SK-N-SH (cell line): ENCODE results near the gene KCND3.

Source experiments
- EP300 ChIP-seq, 2 experiments: IDR thresholded peaks; 2 replicates each; pipeline versions ENCODE4 v1.4.0 to v1.6.1; 2012; ENCODE audit warnings: borderline replicate concordance in 1 of 2, low read depth in 1 of 2, low read length in 1 of 2
- FOXM1 ChIP-seq: IDR thresholded peaks from 2 replicates; pipeline ENCODE4 v1.4.0; 2012; ENCODE audit warnings: low read depth, mild to moderate bottlenecking
- GATA2 ChIP-seq: sonication (generic); formaldehyde crosslinking; IDR thresholded peaks from 2 replicates; pipeline ENCODE4 v1.5.0; 2020; ENCODE audit warnings: mild to moderate bottlenecking, missing genetic modification reagents
- JUND ChIP-seq: IDR thresholded peaks from 2 replicates; pipeline ENCODE4 v1.4.0; 2012
- MAX ChIP-seq: IDR thresholded peaks from 2 replicates; pipeline ENCODE4 v1.4.0; 2012; ENCODE audit warnings: low read depth
- MXI1 ChIP-seq: IDR thresholded peaks from 2 replicates; pipeline ENCODE4 v1.6.1; 2012; ENCODE audit warnings: mild to moderate bottlenecking, low read depth, low read length, improper control_type of control experiment
- NRF1 ChIP-seq: IDR thresholded peaks from 2 replicates; pipeline ENCODE4 v1.6.1; 2012; ENCODE audit warnings: low read depth, mild to moderate bottlenecking, low read length
- POLR2AphosphoS5 ChIP-seq: IDR thresholded peaks from 2 replicates; pipeline ENCODE4 v1.6.1; 2012; ENCODE audit warnings: low read depth, low read length
- TF ChIP-seq, protein P1 (sequence below): fragments of 200-600 bp; sonication (generic); IDR thresholded peaks from 2 replicates; pipeline ENCODE4 v1.6.1; 2017; ENCODE audit warnings: antibody characterized with exemption, mild to moderate bottlenecking, moderate library complexity
- TF ChIP-seq, protein P2 (sequence below): IDR thresholded peaks from 2 replicates; pipeline ENCODE4 v1.6.1; 2012; ENCODE audit warnings: mild to moderate bottlenecking, low read depth, low read length, moderate library complexity

- TF ChIP-seq, protein P1, sequence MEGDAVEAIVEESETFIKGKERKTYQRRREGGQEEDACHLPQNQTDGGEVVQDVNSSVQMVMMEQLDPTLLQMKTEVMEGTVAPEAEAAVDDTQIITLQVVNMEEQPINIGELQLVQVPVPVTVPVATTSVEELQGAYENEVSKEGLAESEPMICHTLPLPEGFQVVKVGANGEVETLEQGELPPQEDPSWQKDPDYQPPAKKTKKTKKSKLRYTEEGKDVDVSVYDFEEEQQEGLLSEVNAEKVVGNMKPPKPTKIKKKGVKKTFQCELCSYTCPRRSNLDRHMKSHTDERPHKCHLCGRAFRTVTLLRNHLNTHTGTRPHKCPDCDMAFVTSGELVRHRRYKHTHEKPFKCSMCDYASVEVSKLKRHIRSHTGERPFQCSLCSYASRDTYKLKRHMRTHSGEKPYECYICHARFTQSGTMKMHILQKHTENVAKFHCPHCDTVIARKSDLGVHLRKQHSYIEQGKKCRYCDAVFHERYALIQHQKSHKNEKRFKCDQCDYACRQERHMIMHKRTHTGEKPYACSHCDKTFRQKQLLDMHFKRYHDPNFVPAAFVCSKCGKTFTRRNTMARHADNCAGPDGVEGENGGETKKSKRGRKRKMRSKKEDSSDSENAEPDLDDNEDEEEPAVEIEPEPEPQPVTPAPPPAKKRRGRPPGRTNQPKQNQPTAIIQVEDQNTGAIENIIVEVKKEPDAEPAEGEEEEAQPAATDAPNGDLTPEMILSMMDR: no peak
- TF ChIP-seq EP300 (IDR thresholded peaks at IDR 0.05; ENCODE audit: borderline replicate concordance in 1 of 2, low read depth in 1 of 2, low read length in 1 of 2) (no peak), GATA2 (CRISPR knock-in tag) (no peak), JUND (no peak), MAX (no peak), MXI1 (no peak), FOXM1 (no peak), NRF1 (no peak), POLR2AphosphoS5 (no peak)
- TF ChIP-seq, protein P2, sequence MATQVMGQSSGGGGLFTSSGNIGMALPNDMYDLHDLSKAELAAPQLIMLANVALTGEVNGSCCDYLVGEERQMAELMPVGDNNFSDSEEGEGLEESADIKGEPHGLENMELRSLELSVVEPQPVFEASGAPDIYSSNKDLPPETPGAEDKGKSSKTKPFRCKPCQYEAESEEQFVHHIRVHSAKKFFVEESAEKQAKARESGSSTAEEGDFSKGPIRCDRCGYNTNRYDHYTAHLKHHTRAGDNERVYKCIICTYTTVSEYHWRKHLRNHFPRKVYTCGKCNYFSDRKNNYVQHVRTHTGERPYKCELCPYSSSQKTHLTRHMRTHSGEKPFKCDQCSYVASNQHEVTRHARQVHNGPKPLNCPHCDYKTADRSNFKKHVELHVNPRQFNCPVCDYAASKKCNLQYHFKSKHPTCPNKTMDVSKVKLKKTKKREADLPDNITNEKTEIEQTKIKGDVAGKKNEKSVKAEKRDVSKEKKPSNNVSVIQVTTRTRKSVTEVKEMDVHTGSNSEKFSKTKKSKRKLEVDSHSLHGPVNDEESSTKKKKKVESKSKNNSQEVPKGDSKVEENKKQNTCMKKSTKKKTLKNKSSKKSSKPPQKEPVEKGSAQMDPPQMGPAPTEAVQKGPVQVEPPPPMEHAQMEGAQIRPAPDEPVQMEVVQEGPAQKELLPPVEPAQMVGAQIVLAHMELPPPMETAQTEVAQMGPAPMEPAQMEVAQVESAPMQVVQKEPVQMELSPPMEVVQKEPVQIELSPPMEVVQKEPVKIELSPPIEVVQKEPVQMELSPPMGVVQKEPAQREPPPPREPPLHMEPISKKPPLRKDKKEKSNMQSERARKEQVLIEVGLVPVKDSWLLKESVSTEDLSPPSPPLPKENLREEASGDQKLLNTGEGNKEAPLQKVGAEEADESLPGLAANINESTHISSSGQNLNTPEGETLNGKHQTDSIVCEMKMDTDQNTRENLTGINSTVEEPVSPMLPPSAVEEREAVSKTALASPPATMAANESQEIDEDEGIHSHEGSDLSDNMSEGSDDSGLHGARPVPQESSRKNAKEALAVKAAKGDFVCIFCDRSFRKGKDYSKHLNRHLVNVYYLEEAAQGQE: no peak
Measured at GRCh38 chr1:111811891-111812290, 177.6 kb downstream of the KCND3 start.
